Hepatocyte (in vitro differentiated cells): ENCODE data around the gene MYH7. TPM values are rescaled to one million over a fixed set of nuclear protein-coding genes. Genes with fewer than 3 reads are reported as not detected.

Experiments used
- DNase-seq: peaks from one replicate; pipeline ENCODE4 v3.0.0-alpha.2; 2016; ENCODE audit warnings: low spot score
- H2AFZ ChIP-seq: fragments of 200-600 bp; sonication (generic); 2 replicates; pipeline ENCODE4 v1.6.0; 2016; ENCODE audit warnings: antibody characterized with exemption, mild to moderate bottlenecking
- H3K27ac ChIP-seq: fragments of 200-600 bp; sonication (generic); 2 replicates; pipeline ENCODE4 v1.5.1; 2016; ENCODE audit warnings: mild to moderate bottlenecking
- H3K27me3 ChIP-seq: fragments of 200-600 bp; sonication (generic); 2 replicates; pipeline ENCODE4 v1.6.1; 2016
- H3K36me3 ChIP-seq: fragments of 200-600 bp; sonication (generic); replicated peaks from 2 replicates; pipeline ENCODE4 v1.5.1; 2016; ENCODE audit warnings: low read depth; ENCODE audit not compliant: insufficient read depth
- H3K4me1 ChIP-seq: fragments of 200-600 bp; sonication (generic); 2 replicates; pipeline ENCODE4 v1.5.1; 2016; ENCODE audit warnings: mild to moderate bottlenecking, moderate library complexity; ENCODE audit not compliant: insufficient read depth
- H3K4me2 ChIP-seq: fragments of 200-600 bp; sonication (generic); 2 replicates; pipeline ENCODE4 v1.6.0; 2016
- H3K4me3 ChIP-seq: fragments of 200-600 bp; sonication (generic); 2 replicates; pipeline ENCODE4 v1.5.1; 2016; ENCODE audit warnings: mild to moderate bottlenecking
- H3K79me2 ChIP-seq: fragments of 200-600 bp; sonication (generic); 2 replicates; pipeline ENCODE4 v1.6.0; 2017; ENCODE audit warnings: mild to moderate bottlenecking
- H3K9me2 ChIP-seq: fragments of 200-600 bp; sonication (generic); replicated peaks from 2 replicates; pipeline ENCODE4 v1.6.0; 2017; ENCODE audit warnings: mild to moderate bottlenecking; ENCODE audit not compliant: insufficient read depth
- H3K9me3 ChIP-seq: fragments of 200-600 bp; sonication (generic); 2 replicates; pipeline ENCODE4 v1.5.1; 2016; ENCODE audit warnings: low read depth, mild to moderate bottlenecking
- H4K20me1 ChIP-seq: fragments of 200-600 bp; sonication (generic); 2 replicates; pipeline ENCODE4 v1.6.0; 2016; ENCODE audit warnings: mild to moderate bottlenecking; ENCODE audit not compliant: insufficient read depth, poor library complexity, severe bottlenecking
- CTCF ChIP-seq: fragments of 200-600 bp; sonication (generic); IDR thresholded peaks from 2 replicates; pipeline ENCODE4 v1.5.1; 2016; ENCODE audit warnings: antibody characterized with exemption, mild to moderate bottlenecking; ENCODE audit not compliant: poor library complexity
- EZH2 ChIP-seq: fragments of 200-600 bp; sonication (generic); IDR thresholded peaks from 2 replicates; pipeline ENCODE4 v1.6.1; 2016; ENCODE audit warnings: antibody characterized with exemption, mild to moderate bottlenecking, borderline replicate concordance
- EZH2phosphoT487 ChIP-seq: fragments of 200-600 bp; sonication (generic); IDR thresholded peaks from one replicate; pipeline ENCODE4 v1.6.1; 2018; ENCODE audit warnings: antibody characterized with exemption, mild to moderate bottlenecking, low read depth, moderate library complexity; ENCODE audit not compliant: unreplicated experiment, severe bottlenecking
- WGBS: methylation state at CpG from one replicate; pipeline ENCODE4 v1.1.6; 2016; ENCODE audit warnings: low lambda C conversion rate; ENCODE audit errors: missing lambda C conversion rate; 5-methylcytosine and 5-hydroxymethylcytosine counted together
- polyA plus RNA-seq: library from polyadenylated mRNA; unstranded; fragments of >200 nt; fragmentation: Nextera tagmentation; extraction: Ambion mirVana; gene quantifications from 2 replicates; pipeline ENCODE4 v1.2.1, GENCODE V29; 2016
- total RNA-seq: library from RNA; depleted of rRNA; stranded (reverse); fragments of >200 nt; gene quantifications from 2 replicates; pipeline ENCODE4 v1.2.3, GENCODE V29; 2014

The MYH7 gene
- total and polyA plus RNA-seq, 2 experiments from 2014 or later = not detected

GRCh38 chr14:23404331-23404900, 31.0 kb downstream of the MYH7 start:
- H3K79me2 ChIP-seq = no peaks in the 10 kb centered on the region
- H3K4me3 ChIP-seq = no peak overlapping the region
- no peaks in the 10 kb centered on the region for H3K4me1 ChIP-seq
- no peaks in the 10 kb centered on the region for H3K27me3 ChIP-seq
- TF ChIP-seq EZH2phosphoT487 (no peak), CTCF (no peak), EZH2 (no peak)
- H3K27ac ChIP-seq = no peak overlapping the region
- no peak for DNase-seq
- H3K4me2 ChIP-seq = no peak overlapping the region
- no peaks in the 10 kb centered on the region for H3K9me3 ChIP-seq
- no peaks in the 10 kb centered on the region for H3K36me3 ChIP-seq
- no peaks in the 10 kb centered on the region for H4K20me1 ChIP-seq
- H3K9me2 ChIP-seq = no peaks in the 10 kb centered on the region
- H2AFZ ChIP-seq = no peak overlapping the region
- 86% methylated on average over 14 of the region's 14 CpGs for WGBS

- no peaks in the 10 kb centered on the region for H3K9me2 ChIP-seq
- H3K4me2 ChIP-seq = no peak overlapping the region
- H3K79me2 ChIP-seq = no peaks in the 10 kb centered on the region
- 79% methylated on average over 4 of the region's 4 CpGs for WGBS
- no peak overlapping the region for H3K4me3 ChIP-seq
- no peaks in the 10 kb centered on the region for H3K9me3 ChIP-seq
- no peaks in the 10 kb centered on the region for H4K20me1 ChIP-seq
- DNase-seq = no peak
- TF ChIP-seq CTCF = no peak
- no peak for TF ChIP-seq EZH2
- TF ChIP-seq EZH2phosphoT487 = no peak
- no peak overlapping the region for H3K27ac ChIP-seq
- no peaks in the 10 kb centered on the region for H3K36me3 ChIP-seq
- H2AFZ ChIP-seq = no peak overlapping the region
- no peaks in the 10 kb centered on the region for H3K4me1 ChIP-seq
- no peaks in the 10 kb centered on the region for H3K27me3 ChIP-seq
These were observed 31.6 kb downstream of the MYH7 start for GRCh38 chr14:23403908-23404307.

DNA sequence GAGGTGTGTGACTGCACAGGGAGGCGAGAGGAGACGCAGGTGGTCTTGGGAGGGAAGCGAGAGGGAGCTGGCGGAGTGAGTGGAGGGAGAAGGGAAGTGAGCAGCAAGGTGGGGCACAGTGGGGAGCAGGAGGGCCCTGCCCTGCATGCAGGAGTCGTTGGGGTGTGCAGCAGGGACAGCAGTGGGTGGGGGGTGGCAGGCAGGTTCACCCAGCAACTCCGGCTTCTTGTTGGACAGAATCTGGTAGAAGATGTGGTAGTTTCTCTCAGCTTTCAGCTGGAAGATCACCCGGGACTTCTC, 32.4 kb downstream of the MYH7 start:
- no peak for TF ChIP-seq CTCF
- no peak for TF ChIP-seq EZH2phosphoT487
- TF ChIP-seq EZH2 = no peak
- H2AFZ ChIP-seq = no peak overlapping the region

More for the DNA sequence above, 32.4 kb downstream of the MYH7 start:
- no peak overlapping the region for H3K4me2 ChIP-seq
- no peak overlapping the region for H3K27ac ChIP-seq
- no peaks in the 10 kb centered on the region for H3K36me3 ChIP-seq
- H3K79me2 ChIP-seq = no peaks in the 10 kb centered on the region
- WGBS = 79% methylated on average over 7 of the region's 7 CpGs
- H3K4me3 ChIP-seq = no peak overlapping the region
- H3K9me3 ChIP-seq = no peaks in the 10 kb centered on the region
- H3K4me1 ChIP-seq = no peaks in the 10 kb centered on the region
- H3K9me2 ChIP-seq = no peaks in the 10 kb centered on the region
- H3K27me3 ChIP-seq = no peaks in the 10 kb centered on the region
- DNase-seq = no peak
- no peaks in the 10 kb centered on the region for H4K20me1 ChIP-seq
